Anterior cingulate cortex (tissue), 58 donors: ENCODE results near the gene FALEC.

Experiments
- DNase-seq, 58 donors: peaks; one replicate each; lab custom pipeline; 2025; lab: John Stamatoyannopoulos, UW

Gene FALEC

DNA sequence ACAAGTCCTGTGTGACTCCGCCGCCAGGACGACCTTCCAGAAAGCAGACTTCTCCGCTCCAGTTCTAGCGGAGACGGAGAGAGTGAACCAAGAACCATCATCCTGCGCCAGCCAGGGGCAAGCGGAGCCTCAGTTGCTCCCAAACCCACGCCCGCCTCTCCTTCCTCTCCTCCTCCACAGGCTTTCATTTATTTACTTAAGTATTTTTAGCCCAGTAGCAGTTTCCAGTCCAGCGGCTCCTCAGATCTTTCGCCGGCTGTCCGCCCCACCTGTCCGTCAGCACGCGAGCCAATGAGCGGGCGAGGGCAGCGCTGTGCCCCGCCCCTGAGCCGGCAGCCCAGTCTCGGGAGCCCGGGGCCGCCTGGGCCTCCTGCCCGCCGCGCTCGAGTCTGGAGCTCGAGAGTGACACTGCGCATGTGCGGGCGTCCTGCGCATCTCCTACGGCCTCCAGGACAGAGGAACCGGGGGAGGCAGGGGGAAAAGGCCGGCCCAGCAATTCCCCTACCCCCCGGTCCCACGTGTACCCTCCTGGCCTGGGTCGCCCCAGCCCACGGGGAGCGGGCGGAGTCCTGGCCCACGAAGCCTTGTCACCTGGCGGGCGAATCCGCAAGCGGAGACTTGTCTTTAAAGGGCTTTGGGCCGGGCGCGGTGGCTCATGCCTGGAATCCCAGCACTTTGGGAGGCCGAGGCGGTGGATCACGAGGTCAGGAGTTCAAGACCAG is at the start of gene FALEC:
TSS of gene FALEC (plus strand) at position 425 of the 722 bp plus-strand sequence.
- peak; percentile 81 to 97 (median 95) for DNase-seq

GRCh38 chr1:150466964-150467363 is 48.6 kb upstream of the FALEC start:
- DNase-seq = no peak

- peak in 4 of 58 donors; percentile 1 to 20 (median 5) for DNase-seq
These were observed 46.3 kb upstream of the FALEC start for GRCh38 chr1:150469291-150469690.

DNA sequence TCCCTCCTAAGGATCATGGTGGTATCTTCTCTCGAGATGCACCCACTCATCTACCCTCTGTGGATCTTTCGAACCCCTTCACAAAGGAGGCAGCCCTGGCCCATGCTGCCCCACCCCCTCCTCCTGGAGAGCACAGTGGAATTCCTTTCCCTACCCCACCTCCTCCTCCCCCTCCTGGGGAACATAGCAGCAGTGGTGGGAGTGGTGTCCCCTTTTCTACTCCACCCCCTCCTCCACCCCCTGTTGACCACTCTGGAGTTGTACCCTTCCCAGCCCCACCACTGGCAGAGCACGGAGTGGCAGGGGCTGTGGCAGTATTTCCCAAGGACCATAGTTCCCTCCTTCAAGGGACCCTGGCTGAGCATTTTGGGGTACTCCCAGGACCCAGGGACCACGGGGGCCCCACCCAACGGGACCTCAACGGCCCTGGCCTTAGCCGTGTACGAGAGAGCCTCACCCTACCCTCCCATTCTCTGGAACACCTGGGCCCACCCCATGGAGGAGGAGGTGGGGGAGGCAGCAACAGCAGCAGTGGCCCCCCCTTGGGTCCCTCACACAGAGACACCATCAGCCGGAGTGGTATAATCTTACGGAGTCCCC is 42.9 kb upstream of the FALEC start:
- no peak for DNase-seq

DNA sequence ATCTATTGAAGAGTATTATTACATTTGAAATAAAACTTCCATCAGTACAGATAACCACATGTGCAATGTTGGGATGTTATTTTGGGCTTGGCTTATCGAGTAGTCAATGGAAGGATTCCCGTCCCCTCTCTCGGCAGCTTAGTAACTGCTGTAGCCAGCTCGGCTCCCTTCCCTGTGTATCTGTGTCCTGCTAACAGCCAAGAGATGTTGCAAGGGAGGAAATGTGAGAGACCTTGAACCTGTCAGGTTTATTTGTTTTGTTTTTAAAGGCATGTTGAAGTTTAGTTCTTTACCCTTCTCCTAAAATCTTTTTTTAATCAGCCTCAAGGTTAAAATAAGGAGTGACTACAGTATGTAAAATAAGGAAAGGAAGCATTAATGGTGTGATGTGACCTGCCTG is 41.9 kb upstream of the FALEC start:
- peak in 3 of 58 donors; percentile 1 to 8 (median 4) for DNase-seq

GRCh38 chr1:150474869-150475268 is 40.7 kb upstream of the FALEC start:
- no peak for DNase-seq

GRCh38 chr1:150476754-150477153 is 38.8 kb upstream of the FALEC start:
- no peak for DNase-seq

DNA sequence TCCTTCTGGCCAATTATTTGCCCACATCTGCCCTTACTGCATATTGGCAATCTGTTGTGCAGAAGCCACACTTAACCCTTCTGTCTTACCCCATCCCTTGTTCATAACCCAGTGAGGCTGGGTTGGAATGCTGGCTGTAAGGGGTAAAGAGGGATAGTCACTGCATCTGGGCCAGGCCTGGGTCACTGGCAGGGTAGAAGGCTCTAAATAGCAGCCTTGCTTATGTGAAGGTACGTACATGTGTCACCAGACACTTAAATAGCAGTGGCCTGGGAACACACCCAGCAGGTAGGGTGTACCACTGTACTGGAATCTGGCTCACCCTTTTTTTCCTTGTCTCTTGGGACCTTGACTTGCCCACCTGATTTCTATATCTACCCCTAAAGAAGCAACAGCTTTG is 38.2 kb upstream of the FALEC start:
- DNase-seq = no peak

GRCh38 chr1:150477733-150478132 is 37.8 kb upstream of the FALEC start:
- no peak for DNase-seq

- DNase-seq = no peak
These were observed 36.2 kb upstream of the FALEC start for GRCh38 chr1:150479370-150479769.

DNA sequence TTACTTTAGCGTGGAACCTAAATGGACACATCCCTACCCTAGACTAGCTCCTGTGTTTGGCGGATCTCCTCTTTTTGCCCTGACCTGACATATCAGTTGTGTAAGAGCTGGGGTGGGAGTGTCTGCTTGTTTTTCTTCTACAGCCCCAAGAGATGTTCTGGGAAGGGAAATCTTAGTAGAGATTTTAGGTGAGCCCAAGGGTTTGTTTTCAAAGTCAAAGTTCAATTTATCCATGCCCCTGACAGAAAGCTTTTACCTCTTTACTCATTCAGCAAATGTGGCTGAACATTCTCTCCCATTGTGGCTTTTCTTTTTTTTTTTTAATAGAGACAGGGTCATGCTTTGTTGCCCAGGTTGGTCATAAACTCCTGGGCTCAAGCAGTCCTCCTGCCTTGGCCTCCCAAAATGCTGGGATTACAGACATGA is 35.6 kb upstream of the FALEC start:
- DNase-seq = no peak

DNA sequence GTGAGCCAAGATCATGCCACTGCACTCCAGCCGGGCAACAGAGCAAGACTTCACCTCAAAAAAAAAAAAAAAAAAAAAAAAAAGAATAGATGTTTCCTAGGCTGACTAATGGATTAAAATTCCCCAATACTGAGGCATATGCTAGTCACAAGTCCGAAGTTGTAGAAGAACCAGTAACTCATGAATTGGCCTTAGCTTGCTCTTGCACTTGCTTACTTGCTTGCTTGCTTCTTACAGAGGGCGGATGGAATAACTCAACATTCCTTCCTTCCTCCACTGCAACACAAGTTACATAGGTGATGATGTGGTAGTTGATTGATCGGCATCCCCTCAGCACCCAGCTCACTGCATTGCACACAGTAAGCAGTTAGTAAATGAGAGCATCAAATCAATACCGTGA is 31.1 kb upstream of the FALEC start:
- no peak for DNase-seq

- DNase-seq = no peak
These were observed 30.7 kb upstream of the FALEC start for GRCh38 chr1:150484861-150485260.

GRCh38 chr1:150486966-150487762 is 28.4 kb upstream of the FALEC start, which contains the start of gene TARS2:
Gene TARS2 (plus strand): TSS chr1:150487419. CDS start chr1:150487451, 32 bp downstream.
- peak; percentile 30 to 97 (median 86) for DNase-seq

DNA sequence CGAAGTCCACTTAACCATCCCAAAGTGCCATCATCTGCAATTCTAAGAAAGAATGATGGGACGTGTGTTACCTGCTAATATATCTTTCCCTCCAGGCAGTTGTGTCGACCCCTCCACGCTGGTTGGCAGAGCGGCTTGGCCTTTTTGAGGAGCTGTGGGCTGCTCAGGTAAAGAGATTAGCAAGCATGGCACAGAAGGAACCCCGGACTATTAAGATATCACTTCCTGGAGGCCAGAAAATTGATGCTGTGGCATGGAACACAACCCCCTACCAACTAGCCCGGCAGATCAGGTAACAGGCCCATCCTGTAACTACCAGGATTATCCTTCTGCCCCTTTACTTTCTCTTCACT is 27.8 kb upstream of the FALEC start:
- no peak for DNase-seq

DNA sequence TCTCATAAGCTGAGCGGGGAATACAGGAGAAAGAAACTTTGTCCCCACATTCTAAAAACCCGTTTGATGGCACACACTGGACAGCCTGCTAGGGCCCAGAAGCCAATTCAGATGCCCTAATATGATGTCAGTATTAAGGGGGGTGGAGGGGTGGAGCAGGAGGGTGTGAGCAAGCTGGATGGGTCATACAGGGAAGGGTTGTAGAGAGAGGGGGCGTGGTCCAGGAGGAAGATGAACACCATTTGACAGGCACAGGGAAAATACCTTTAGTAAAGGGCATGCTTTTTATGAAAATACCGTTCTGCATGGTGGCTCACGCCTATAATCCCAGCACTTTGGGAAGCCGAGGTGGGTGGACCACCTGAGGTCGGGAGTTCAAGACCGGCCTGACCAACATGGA is 22.4 kb upstream of the FALEC start:
- no peak for DNase-seq

DNA sequence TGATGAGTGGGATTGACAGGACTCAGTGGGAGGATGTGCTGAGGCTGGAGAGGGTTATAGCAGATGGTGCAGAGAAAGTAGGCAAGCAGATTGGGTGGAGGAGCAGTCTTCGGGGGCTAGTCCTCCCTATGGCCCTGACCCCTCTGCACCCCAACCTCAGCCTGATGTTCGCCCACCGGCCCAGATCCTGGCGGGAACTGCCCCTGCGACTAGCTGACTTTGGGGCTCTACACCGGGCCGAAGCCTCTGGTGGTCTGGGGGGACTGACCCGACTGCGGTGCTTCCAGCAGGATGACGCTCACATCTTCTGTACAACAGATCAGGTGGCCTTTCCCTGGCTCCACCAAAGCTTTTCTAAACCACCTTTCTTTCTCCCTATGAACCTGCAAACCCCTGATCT is 17.2 kb upstream of the FALEC start:
- no peak for DNase-seq

- no peak for DNase-seq
These were observed 10.1 kb upstream of the FALEC start for GRCh38 chr1:150505431-150505830.

- peak in 11 of 58 donors; percentile 6 to 46 (median 12) for DNase-seq
These were observed 7.4 kb upstream of the FALEC start, which contains the start of gene ECM1 for GRCh38 chr1:150507912-150508864. Gene ECM1 (plus strand): TSS chr1:150508109. CDS start chr1:150508210, 101 bp downstream.

GRCh38 chr1:150508982-150509381 is 6.6 kb upstream of the FALEC start:
- peak in 1 of 58 donors; percentile 11 for DNase-seq
